Stimulated activated naive CD8-positive, alpha-beta T cell treated with anti-CD3 and anti-CD28 coated beads, Interleukin-15, Interleukin-2, amounts not matched to agents 100 ng/mL and 50 ng/mL, for 24 hours (primary cell): Measurements from ENCODE around the gene ACVRL1.
A peak's percentile ranks its signal among the peaks of the same experiment; 100 is the strongest.

Experiments used
- H3K27ac Mint-ChIP-seq: one replicate; pipeline ENCODE4 v1.8.0; 2021; ENCODE audit warnings: mild to moderate bottlenecking, mixed read lengths
- H3K27me3 Mint-ChIP-seq: one replicate; pipeline ENCODE4 v1.8.0; 2021; ENCODE audit warnings: mixed read lengths
- H3K36me3 Mint-ChIP-seq: one replicate; pipeline ENCODE4 v1.8.0; 2021; ENCODE audit warnings: low read depth, mixed read lengths
- H3K4me1 Mint-ChIP-seq: one replicate; pipeline ENCODE4 v1.8.0; 2021; ENCODE audit warnings: low read depth, mixed read lengths
- H3K4me3 Mint-ChIP-seq: one replicate; pipeline ENCODE4 v1.8.0; 2021; ENCODE audit warnings: mild to moderate bottlenecking, mixed read lengths
- H3K9me3 Mint-ChIP-seq: one replicate; pipeline ENCODE4 v1.8.0; 2021; ENCODE audit warnings: mixed read lengths

The ACVRL1 gene

DNA sequence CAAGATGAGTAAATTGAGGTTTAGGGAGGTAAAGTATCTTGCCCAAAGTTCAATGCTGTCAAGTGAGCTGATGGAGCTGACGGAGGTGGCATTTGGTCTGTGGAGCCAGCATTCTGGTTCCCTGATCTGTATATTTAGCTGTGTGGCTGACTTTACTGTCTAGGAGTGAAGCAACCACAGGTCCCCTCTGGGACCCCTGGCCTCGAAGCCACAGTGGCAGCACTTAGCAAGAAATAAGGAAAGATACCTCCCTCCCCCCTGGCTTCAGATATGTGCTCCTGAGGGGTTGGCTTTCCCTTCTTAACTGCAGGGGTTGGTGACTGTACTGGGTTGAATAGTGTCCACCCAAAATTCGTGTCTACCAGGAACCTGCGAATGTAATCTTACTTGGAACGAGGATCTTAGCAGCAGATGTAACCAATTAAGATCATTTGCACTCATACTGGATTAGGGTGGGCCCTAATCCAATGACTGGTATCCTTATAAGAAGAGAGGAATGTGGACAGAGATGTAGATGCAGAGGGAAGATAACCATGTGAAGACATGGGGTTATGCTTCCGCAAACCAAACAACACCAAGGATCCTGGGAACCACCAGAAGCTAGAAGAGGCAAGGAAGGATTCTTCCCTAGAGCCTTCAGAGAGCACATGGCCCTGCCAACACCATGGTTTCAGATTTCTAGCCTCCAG, 42.2 kb downstream of the ACVRL1 start:
- Mint-ChIP-seq H3K4me3 (no peak overlapping the region), H3K36me3 (peaks cover 4% of the 10 kb centered on the region), H3K9me3 (peaks cover 7% of the 10 kb centered on the region), H3K4me1 (peaks cover 22% of the 10 kb centered on the region), H3K27ac (no peak overlapping the region), H3K27me3 (peaks cover 14% of the 10 kb centered on the region)

DNA sequence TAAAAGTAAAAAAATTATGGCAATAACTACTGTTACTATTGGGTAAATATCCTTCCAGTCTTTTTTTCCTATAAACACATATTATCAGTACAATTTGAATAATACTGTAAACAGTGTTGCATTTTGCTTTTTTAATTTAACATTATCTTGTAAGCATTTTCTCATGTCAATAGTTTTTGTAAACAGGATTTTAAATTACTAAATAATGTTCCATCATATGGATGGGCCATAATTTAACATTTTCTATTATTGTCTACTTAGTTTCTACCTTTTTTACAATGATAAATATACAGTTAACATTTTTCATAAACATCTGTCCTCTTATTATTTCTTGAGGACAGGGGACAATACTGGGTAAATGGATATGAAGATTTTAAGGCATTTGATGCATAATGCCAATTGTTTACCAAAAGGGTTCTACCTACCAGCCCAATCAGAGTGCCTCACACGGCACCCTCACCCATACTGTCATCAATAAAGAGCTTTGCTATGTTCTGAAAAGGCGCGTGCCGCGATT, 43.4 kb downstream of the ACVRL1 start:
- Mint-ChIP-seq H3K9me3 (no peaks in the 10 kb centered on the region), H3K27me3 (peaks cover 12% of the 10 kb centered on the region), H3K4me1 (peaks cover 34% of the 10 kb centered on the region), H3K36me3 (no peaks in the 10 kb centered on the region), H3K4me3 (peak overlapping the region; percentile 89), H3K27ac (peak overlapping the region; percentile 71)

DNA sequence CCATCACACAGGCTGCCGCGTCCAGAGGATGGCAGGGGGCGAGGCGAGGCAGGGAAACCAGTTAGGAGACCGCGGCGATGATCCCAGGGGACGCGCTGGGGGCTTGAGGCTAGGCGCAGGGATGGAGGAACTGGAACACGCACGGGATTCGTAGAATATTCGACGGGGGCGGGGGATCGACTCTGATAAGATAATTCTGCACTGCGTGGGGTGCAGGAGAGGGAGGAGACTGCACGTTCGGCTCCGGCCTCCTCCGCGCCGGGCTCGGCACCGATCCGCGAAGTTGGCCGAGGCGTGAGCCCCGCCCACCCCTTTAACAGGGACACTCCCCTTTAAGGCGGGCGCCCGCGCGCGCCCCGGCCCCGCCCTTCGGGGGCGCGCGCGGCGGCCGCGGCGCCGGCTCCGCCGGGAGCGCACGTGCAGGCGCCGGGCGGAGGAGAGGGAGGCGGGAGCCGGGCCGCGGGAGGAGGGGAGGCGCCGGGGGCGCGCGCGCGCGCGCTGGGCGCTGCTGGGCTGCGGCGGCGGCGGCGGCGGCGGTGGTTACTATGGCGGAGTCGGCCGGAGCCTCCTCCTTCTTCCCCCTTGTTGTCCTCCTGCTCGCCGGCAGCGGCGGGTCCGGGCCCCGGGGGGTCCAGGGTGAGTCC, 44.0 kb downstream of the ACVRL1 start, which contains the start of gene ACVR1B:
Gene ACVR1B (plus strand): TSS at position 501 of the 644 bp plus-strand sequence. CDS start 45 bp downstream, at position 546.
- Mint-ChIP-seq H3K4me3 (peak within 1 kb of the TSS; percentile 89), H3K9me3 (no peaks in the 10 kb centered on the region), H3K27ac (peak within 1 kb of the TSS; percentile 75), H3K4me1 (peaks cover 39% of the 10 kb centered on the region), H3K27me3 (peaks cover 12% of the 10 kb centered on the region), H3K36me3 (no peaks in the 10 kb centered on the region)

DNA sequence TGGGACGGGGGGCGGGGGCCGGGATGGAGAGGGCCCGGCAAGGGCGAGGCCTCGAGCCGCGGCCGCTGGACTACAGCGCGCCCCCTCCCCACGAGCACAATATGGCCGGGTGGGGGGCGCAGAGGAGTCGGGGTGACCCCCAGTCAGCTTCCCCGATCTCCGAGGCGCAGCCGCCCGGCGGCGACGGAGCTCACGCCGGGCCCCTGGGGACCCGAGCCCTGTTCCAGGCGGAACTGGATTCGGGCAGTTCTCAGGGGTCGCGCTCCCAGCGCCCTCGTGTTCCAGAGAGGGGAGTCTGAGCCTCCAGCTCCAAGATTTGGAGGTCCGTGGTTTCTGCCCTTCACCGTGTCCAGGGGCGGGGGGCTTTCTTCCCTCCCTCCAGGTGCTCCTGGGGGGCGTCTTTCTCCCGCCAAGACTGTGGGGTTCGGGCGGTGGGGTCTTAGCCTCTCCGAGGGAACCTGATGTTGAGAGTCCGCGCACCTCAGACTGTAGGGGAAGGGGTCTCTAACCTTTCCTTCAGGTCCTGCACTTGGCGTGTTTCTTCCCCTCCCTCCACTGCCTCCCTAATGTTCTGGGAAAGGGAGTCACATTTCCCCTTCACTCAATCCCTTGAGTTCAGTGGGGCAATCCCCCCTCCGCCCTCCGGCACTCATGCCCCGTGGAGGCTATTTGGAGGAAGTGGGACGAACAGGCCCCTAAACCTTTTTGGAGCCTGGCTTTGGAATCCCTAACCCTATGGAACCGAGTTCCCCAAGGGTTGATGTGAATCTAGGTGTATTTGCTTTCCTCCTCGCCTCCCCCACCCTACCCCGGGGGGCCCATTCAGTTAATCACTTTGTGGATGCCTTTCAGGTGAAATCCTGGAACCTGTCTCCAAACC, 44.8 kb downstream of the ACVRL1 start:
- peak overlapping the region; percentile 82 for H3K4me3 Mint-ChIP-seq
- no peaks in the 10 kb centered on the region for H3K9me3 Mint-ChIP-seq
- peak overlapping the region; percentile 75 for H3K27ac Mint-ChIP-seq
- H3K4me1 Mint-ChIP-seq, result peaks cover 39% of the 10 kb centered on the region
- H3K27me3 Mint-ChIP-seq, result peaks cover 12% of the 10 kb centered on the region
- H3K36me3 Mint-ChIP-seq, result no peaks in the 10 kb centered on the region

DNA sequence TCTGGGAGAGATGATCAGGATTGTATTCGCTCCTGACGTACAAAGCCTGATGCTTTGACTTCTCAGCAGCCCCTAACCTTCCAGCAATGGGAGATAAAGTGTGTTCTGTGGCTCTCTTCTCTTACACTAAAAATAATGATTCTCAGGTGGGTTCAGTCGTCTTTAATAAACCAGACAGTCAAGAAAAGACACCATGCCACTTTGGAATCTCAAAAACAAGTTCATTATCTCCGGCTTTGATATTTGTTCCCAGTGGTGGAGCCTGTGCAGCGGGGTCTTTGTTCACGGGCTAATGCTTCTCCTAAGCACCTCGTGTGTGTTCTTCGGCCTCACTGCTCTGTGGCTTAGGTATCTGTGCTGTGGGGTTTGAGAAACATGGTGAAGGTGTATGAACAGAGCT, 45.8 kb downstream of the ACVRL1 start:
- Mint-ChIP-seq H3K27me3 (peaks cover 12% of the 10 kb centered on the region), H3K4me3 (peak overlapping the region; percentile 82), H3K36me3 (no peaks in the 10 kb centered on the region), H3K27ac (peak overlapping the region; percentile 3), H3K9me3 (no peaks in the 10 kb centered on the region), H3K4me1 (peaks cover 39% of the 10 kb centered on the region)

DNA sequence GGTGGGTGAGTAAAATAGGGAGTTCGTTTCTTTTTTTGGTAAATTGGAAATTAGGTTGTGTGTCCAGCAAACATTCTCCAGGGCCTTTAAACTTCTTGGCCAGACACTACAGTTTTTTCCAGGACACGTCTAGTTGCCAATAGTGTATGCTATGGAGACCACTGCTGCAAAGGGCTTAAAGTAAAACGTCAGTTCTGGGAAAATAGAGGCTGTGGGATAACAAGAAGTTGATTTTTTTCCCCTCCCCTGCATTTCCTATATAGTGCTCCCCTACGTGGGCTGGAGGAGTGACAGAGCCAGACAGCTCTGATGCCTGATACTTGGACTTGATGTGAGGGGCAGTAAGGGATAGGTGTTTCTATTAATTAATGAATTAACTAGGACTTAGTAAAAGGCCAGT, 46.6 kb downstream of the ACVRL1 start:
- H3K27ac Mint-ChIP-seq, result no peak overlapping the region
- peak overlapping the region; percentile 82 for H3K4me3 Mint-ChIP-seq
- peaks cover 12% of the 10 kb centered on the region for H3K27me3 Mint-ChIP-seq
- no peaks in the 10 kb centered on the region for H3K36me3 Mint-ChIP-seq
- peaks cover 39% of the 10 kb centered on the region for H3K4me1 Mint-ChIP-seq
- H3K9me3 Mint-ChIP-seq, result no peaks in the 10 kb centered on the region

DNA sequence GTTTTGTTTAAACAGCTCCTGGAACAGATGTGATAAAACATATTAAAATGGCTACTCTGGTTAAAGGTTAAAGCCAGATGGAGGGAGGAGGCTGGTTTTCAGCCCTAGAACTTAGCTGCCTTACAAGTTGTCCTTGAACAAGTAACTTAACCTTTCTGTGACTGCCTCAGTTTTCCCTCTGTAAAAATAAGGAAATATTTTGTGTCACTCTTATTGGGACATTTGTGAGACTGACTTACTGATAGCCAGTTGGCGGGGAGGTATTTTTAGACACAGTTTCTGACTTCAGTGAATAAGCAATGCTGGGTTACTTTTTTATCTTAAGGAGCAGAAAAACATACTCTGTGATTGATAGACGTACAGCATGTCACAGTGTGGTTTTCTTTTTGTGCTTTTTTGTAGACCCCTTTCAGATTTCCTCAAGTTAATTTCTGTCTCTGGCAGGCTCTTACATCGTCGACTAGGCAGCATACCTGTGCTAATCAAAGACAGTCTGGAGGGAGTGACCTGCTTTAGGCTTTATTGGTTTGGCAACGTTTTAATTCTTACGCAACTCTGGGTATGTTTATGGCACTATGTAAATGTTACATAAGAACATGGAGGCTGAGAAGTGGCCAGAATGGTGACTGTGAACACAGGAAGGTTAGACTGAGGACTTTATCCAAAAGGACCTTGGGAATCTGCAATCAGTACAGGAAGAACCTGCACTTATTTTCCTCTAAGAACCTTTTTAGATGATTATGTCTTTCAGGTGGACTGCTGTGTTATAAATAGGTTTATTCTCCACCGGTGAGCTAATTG, 47.5 kb downstream of the ACVRL1 start:
- Mint-ChIP-seq H3K27ac (no peak overlapping the region), H3K9me3 (no peaks in the 10 kb centered on the region), H3K4me1 (peaks cover 39% of the 10 kb centered on the region), H3K4me3 (no peak overlapping the region), H3K27me3 (peaks cover 6% of the 10 kb centered on the region), H3K36me3 (peaks cover 6% of the 10 kb centered on the region)

DNA sequence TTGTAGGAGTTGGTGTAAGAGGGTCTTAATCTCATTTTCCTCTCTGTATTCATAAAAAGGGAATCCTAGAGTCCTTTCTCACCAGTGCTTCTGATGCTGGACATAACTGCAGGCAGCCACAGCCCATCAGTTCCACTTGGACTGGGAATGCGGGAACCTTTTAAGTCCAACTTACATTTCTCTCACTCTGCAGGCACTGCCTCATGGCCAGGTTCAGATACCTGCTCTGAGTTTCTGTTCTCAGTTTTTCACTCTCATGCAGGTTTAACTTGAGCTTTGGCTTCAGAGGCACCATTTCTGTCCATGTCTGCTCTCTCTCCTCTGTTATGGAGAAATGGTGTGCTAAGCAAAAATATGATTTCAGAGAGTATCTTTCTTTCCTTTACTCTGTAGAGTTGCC, 48.4 kb downstream of the ACVRL1 start:
- Mint-ChIP-seq H3K4me1 (peaks cover 39% of the 10 kb centered on the region), H3K27ac (no peak overlapping the region), H3K9me3 (no peaks in the 10 kb centered on the region), H3K4me3 (no peak overlapping the region), H3K36me3 (peaks cover 12% of the 10 kb centered on the region), H3K27me3 (no peaks in the 10 kb centered on the region)

DNA sequence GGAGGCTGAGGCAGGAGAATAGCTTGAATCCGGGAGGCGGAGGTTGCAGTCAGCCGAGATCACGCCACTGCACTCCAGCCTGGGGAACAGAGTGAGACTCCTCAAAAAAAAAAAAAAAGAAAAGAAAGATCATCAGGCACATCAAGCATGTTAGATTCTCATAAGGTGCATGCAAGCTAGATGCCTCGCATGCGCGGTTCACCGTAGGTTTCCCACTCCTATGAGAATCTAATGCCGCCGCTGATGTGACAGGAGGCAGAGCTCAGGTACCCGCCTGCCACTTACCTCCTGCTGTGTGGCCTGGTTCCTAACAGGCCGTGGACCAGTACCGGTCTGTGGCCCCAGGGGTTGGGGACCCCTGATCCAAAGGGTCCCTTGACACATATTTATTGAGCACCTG, 51.2 kb downstream of the ACVRL1 start:
- Mint-ChIP-seq H3K27me3 (no peaks in the 10 kb centered on the region), H3K9me3 (no peaks in the 10 kb centered on the region), H3K36me3 (peaks cover 22% of the 10 kb centered on the region), H3K4me3 (no peak overlapping the region), H3K27ac (no peak overlapping the region), H3K4me1 (peaks cover 48% of the 10 kb centered on the region)

DNA sequence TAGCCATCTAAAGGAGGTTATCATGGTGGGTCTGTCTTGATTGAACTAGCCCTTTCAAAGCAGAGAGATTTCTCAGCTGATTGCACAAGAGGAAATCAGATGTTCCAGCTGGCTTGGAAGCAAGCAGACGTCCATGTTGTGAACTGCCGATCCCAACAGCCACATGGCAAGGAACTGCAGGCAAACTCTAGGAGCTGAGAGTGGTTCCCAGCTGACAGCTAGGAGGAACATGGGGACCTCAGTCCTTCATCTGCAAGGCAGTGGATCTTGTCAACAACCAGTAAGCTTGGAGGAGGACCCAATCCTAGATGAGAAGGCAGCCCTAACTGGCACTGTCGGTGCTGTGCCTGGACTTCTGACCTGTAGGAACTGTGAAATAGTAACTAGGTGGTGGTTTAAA, 51.9 kb downstream of the ACVRL1 start:
- Mint-ChIP-seq H3K27ac (no peak overlapping the region), H3K4me3 (no peak overlapping the region), H3K9me3 (no peaks in the 10 kb centered on the region), H3K36me3 (peaks cover 27% of the 10 kb centered on the region), H3K4me1 (peaks cover 42% of the 10 kb centered on the region), H3K27me3 (no peaks in the 10 kb centered on the region)

DNA sequence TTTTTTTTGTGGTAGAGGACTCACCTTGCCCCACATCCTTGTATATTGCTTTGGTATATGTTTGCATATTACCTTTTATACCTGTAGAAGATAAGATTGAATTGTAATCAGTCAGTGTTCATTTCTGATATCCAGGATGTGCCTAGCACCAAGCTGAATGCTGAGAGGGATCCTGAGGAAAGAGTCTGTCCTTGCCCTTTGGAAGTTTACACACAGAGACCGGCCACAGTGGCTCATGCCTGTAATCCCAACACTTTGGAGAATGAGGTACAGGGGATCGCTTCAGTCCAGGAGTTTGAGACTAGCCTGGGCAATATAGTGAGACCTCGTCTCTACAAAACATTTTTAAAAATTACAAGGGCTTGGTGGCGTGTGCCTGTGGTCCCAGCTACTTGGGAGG, 52.6 kb downstream of the ACVRL1 start:
- Mint-ChIP-seq H3K27ac (no peak overlapping the region), H3K36me3 (peaks cover 30% of the 10 kb centered on the region), H3K4me3 (no peak overlapping the region), H3K27me3 (no peaks in the 10 kb centered on the region), H3K9me3 (no peaks in the 10 kb centered on the region), H3K4me1 (peaks cover 35% of the 10 kb centered on the region)

DNA sequence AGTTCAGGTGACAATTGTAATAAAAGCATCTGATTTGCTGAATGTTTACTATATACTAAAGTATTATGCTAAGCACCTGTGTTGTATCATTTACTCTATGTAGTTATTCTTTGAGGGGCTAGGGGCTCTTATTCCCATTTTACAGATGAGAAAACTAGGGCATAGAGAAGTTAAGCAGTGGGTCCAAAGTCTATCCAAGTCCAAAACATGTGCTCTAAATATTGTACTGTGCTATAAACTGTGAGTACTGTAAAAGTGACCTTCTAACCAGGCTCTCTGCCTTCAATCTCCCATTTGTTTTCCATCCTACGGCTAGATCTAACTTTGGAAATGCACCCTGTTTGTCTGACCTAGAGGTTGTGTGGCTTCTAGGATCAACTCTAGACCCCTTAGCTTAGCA, 53.2 kb downstream of the ACVRL1 start:
- Mint-ChIP-seq H3K27ac (no peak overlapping the region), H3K27me3 (no peaks in the 10 kb centered on the region), H3K9me3 (no peaks in the 10 kb centered on the region), H3K36me3 (peaks cover 30% of the 10 kb centered on the region), H3K4me1 (peaks cover 29% of the 10 kb centered on the region), H3K4me3 (no peak overlapping the region)

DNA sequence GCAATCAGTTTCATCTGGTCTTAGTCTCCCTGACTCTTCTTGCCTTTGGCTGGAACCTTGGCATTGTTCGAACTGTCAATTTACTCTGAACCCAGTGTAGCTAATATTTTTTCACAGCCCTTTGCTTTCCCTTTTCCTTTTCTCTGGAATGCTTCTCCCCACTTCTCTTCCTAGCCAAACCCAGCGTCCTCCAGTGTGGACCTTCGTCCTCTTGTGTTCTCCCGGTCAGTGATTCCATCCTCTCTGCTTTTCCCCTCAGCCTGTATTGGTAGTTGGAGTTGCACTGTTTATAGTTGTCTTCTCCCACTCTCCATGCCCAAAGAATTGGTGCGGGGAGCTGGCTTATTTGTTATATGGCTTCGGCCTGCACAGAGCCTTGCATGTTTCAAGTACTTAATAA, 53.6 kb downstream of the ACVRL1 start:
- H3K27me3 Mint-ChIP-seq, result no peaks in the 10 kb centered on the region
- peaks cover 30% of the 10 kb centered on the region for H3K36me3 Mint-ChIP-seq
- H3K4me3 Mint-ChIP-seq, result no peak overlapping the region
- H3K9me3 Mint-ChIP-seq, result no peaks in the 10 kb centered on the region
- peaks cover 25% of the 10 kb centered on the region for H3K4me1 Mint-ChIP-seq
- H3K27ac Mint-ChIP-seq, result no peak overlapping the region

DNA sequence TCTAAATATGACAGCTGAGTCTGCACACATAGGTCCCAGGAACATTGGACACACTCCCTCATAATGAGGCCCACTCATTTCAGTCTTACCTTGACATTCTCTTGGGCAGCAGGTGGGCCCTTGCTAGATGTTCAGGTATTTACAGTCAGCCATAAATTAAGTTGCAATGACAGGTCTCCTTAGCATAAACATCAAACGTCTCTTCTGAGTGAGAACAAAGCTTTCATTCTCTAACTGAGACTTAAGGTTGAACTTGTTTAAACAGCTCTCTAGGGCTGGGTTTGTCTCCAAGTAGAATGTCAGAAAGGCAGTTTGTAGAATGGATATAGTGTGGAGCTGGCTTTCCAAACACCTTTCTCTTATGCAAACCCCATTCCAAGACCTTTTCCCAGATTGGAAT, 54.5 kb downstream of the ACVRL1 start:
- Mint-ChIP-seq H3K27me3 (no peaks in the 10 kb centered on the region), H3K27ac (no peak overlapping the region), H3K4me1 (peaks cover 22% of the 10 kb centered on the region), H3K4me3 (no peak overlapping the region), H3K9me3 (no peaks in the 10 kb centered on the region), H3K36me3 (peaks cover 30% of the 10 kb centered on the region)
